ENCODE data around the gene TEX44.
"Not testable (repeated sequence)": the region's sequence is repeated elsewhere in the genome, so short reads cannot be mapped to it uniquely, and the experiment has no call there.

The TEX44 gene

DNA sequence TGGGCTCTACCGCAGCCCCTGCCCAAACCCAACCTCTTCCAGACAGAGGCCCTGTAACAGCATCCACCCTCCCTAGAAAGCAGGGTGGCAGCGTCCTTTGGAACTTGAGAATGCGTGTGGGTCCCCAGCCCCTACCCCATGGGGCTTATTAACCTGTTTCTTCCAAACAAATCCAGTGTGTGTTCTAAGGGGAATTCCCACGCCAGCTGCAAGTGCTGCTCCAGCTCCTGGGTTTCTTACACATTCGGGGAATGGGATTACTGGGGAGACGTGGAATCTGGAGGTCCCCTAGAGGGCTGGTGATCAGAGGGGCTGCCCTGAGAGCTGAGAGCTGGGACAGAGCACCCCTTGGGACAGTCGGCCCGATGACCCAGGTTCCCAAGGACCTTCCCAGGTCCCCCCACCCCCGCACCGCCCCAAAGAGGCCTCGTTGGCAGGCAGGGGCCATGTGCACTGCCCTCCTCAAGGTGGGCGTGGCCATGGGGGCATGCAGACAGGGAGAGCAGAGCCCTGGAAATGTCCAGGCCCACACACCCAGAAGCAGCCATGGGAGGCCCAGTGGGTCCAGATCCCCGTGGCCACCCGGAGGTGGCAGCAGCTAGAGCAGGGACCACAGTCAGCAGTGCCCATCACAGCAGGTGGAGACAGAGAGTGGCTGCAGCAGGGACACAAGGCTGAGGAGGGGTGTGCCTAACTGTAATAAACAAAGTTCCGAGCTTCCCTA is 18.8 kb upstream of the TEX44 start:
- TF ChIP-seq, protein P1, sequence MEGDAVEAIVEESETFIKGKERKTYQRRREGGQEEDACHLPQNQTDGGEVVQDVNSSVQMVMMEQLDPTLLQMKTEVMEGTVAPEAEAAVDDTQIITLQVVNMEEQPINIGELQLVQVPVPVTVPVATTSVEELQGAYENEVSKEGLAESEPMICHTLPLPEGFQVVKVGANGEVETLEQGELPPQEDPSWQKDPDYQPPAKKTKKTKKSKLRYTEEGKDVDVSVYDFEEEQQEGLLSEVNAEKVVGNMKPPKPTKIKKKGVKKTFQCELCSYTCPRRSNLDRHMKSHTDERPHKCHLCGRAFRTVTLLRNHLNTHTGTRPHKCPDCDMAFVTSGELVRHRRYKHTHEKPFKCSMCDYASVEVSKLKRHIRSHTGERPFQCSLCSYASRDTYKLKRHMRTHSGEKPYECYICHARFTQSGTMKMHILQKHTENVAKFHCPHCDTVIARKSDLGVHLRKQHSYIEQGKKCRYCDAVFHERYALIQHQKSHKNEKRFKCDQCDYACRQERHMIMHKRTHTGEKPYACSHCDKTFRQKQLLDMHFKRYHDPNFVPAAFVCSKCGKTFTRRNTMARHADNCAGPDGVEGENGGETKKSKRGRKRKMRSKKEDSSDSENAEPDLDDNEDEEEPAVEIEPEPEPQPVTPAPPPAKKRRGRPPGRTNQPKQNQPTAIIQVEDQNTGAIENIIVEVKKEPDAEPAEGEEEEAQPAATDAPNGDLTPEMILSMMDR (conservative IDR thresholded peaks at IDR 0.05; ENCODE audit: low read length): no peak
- no peak for DNase-seq (ENCODE audit: low read depth)
- H3K4me3 ChIP-seq (ENCODE audit: low read length): no peak overlapping the region

DNA sequence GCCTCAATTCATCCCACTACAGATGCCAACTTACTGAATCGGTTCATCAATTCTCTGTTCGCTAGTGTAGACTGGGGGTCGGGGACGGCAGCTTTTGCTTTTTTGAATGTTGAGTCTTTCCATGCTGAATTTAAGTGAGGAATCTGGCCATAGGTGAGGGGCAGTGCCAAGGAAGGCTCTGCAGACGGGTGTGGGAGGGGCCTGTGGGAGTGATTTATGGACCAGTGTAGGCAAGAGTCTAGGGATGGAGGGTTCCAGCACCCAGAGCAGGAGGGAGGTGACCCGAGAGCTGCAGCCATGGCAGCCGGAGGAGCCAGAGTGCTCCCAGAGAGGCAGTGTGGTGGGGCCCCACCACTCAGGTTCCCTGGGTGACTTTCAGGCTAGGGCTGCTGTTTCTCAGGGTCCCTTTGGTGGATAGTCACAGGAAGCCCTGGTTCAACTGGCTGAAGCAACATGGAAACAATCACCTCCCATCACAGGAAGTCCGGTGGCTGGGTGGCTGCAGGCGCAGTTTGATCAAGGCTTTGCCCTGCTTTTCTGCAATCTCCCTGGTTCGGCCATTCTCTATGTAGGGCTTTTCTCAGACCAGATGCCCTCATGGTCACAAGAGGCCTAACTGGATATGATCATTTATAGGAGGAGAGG is 16.9 kb upstream of the TEX44 start:
- no peak for DNase-seq (ENCODE audit: low read depth)
- TF ChIP-seq, protein P1 (conservative IDR thresholded peaks at IDR 0.05; ENCODE audit: low read length): no peak

DNA sequence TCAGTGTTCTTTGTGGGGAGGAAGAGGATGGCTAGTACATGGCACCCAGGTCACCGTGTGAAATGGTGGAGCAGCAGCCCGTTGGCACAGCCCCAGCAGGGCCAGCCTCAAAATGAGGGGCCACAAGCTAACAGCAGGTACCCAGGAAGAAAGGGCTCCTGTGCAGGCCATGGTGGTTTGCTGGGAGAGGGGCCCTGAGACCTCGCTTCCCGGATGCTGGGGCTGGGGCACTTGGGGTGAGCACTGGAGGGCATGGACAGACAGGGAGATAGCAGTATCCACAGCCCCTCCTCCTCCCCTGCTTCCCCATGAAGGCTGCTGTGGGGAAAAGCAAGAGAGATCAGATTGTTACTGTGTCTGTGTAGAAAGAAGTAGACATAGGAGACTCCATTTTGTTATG is 16.2 kb upstream of the TEX44 start:
- no peak overlapping the region for H3K4me3 ChIP-seq (ENCODE audit: low read length)
- TF ChIP-seq, protein P1 (conservative IDR thresholded peaks at IDR 0.05; ENCODE audit: low read length): no peak
- DNase-seq (ENCODE audit: low read depth): no peak

More for the DNA sequence above, 16.9 kb upstream of the TEX44 start:
- no peak overlapping the region for H3K4me3 ChIP-seq (ENCODE audit: low read length)

DNA sequence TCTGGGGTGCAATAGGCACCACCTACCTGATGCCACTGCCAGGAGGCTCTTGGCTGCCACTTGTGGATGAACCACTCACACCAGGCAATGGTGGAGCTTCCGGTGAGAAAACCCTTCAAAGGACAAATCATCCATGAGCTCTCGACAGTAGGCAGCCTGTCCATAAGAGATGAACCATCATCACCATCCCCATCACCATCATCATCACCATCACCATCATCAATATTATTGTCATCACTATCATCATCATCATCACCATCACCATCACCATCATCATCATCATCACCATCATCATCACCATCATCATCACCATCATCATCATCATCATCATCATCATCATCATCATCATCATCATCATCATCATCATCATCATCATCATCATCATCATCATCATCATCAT is 14.0 kb upstream of the TEX44 start:
- H3K4me3 ChIP-seq (ENCODE audit: low read length); DNase-seq (ENCODE audit: low read depth): not testable (repeated sequence)

DNA sequence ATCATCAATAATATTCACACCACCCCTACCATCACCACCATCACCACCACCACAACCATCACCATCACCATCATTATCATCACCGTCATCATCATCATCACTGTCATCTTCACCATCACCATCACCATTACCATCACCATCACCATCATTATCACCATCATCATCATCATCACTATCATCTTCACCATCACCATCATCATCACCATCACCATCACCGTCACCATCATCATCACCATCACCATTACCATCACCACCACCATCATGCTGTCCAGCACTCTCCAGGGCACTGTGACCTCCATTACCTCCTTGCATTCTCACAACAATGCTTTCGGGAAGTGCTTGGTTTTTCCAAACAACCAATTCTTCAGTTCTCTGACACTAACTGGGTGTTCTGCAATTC is 13.1 kb upstream of the TEX44 start:
- TF ChIP-seq, protein P1 (conservative IDR thresholded peaks at IDR 0.05; ENCODE audit: low read length): no peak
- DNase-seq (ENCODE audit: low read depth): no peak
- H3K4me3 ChIP-seq (ENCODE audit: low read length): no peak overlapping the region

DNA sequence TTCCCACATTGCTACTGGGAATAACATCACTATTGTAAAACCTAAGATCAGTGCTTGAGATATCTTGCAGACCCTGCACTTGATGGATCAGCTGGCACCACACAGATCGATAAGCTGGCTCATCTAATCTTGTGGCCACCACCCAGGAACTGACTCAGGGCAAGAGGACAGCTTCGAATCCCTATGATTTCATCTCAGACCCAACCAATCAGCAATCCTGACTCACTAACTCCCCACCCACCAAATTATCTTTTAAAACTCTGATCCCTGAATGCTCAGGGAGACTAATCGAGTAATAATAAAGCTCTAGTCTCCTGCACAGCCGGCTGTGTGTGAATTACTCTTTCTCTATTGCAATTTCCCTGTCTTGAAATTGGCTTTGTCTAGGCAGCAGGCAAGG is 11.3 kb upstream of the TEX44 start:
- no peak overlapping the region for H3K4me3 ChIP-seq (ENCODE audit: low read length)
- no peak for DNase-seq (ENCODE audit: low read depth)
- TF ChIP-seq, protein P1 (conservative IDR thresholded peaks at IDR 0.05; ENCODE audit: low read length): no peak

DNA sequence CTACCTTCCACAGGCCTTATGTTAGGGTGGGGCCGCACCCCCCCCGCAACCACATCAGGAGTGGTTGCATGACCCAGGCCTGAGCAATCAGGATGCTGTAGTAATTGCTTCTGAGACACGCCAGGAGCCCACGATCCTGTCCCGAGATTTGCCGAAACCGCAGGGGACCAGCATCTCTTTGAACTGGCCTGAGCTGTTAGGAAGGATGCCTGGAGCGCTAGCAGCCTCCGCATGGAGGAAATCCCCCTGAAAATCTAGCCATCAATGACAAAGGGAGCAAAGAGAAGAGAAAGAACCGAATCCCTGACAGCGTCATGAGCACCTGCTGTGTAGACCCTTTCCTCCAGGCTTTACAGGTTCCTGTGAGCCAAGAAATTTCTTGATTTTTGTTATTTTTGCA is 8.7 kb upstream of the TEX44 start:
- no peak for DNase-seq (ENCODE audit: low read depth)
- H3K4me3 ChIP-seq (ENCODE audit: low read length): no peak overlapping the region
- TF ChIP-seq, protein P1 (conservative IDR thresholded peaks at IDR 0.05; ENCODE audit: low read length): no peak

DNA sequence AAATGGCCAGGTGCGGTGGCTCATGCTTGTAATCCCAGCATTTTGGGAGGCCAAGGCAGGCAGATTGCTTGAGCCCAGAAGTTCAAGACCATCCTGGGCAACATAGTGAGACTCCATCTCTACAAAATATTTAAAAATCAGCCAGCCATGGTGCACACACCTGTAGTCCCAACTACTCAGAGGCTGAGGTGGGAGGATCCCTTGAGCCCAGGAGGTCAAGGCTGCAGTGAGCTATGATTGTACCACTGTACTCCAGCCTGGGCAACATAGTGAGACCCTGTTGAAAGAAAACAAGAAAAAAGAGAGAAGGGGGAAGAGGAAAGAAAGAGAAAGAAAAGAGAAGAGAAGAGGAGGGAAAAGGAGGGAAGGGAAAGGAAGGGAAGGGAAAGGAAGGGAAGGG is 4.9 kb upstream of the TEX44 start:
- not testable (repeated sequence) for DNase-seq (ENCODE audit: low read depth); H3K4me3 ChIP-seq (ENCODE audit: low read length)
